ENCODE data around the gene RAB39B.

RAB39B gene

DNA sequence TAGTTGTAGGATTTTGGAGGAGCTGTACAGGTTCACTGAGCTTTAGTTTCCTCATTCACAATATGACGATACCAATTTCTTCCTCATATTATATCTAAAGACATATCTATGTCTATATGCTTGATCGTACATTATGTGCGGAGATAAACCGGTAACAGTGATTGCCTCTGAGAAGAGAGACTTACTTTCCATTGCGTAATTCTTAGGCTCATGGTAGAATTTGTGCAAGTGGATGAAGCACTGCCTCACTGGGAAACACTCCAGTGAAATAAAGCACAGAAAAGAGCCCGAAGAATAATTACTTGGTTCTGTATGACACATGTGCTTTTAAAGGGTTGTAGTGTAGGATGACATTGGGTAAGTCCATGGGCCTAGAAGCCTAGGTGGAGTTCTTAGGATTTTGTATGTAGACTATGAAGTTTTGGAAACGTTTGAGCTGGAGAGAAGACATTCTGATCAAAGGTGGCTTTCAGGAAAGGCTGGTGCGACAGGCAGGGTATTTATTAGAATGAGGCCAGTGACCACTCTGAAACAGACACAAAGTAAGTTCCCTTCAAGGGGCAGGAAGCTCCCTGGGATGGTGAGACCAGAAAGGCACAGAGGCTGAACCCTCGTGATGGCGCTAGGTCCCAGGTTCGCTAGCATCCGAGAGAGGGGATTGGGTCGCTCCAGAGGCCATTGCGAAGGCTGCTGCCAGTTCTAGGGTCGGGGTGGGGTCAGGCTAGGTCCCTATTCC, 48.7 kb downstream of the RAB39B start:
- no peak for DNase-seq (ENCODE audit: low spot score)

DNA sequence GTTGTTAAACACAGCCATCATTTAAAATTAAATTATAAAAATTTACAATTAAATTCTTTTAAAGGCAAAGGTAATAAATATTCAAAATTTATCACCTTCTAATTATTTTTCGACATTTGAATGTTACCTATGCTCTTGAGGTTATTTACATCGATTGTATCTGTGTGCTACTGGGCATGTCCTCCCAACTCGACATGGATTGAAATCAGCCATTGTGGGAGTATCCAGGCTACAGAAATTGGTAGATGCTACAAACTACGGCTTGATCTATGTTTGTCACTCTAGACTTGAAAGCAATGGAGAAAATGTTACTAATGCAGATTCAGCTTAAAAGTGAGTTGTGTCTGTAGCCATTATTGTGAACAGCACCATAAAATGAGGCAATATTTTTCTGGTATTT, 50.6 kb downstream of the RAB39B start:
- no peak for DNase-seq (ENCODE audit: low spot score)

DNA sequence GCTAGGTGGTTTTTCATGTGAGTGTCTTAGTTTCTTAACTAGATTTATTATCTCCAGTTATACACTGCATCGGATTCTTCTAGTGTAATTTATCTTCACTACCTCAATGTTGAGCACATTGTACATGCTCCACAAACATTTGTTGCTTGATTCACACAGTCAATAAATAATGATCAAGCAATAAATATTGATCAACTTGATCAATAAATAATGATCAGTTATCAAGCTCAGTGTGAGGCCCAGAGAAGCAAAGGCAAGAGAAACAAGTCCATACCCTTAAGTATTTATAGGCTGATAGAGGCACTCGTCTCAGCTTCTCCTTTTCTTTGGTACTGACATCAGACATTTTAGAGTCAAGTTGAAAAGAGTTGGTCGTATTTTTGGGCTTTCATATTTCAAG, 53.1 kb downstream of the RAB39B start:
- DNase-seq (ENCODE audit: low spot score): no peak
